GM19035 (cell line): ENCODE measurements around the gene SUDS3.

Experiments
- ATAC-seq: cut with Tn5 transposase; IDR thresholded peaks from one replicate; pipeline ENCODE4 v1.9.1; 2021; ENCODE audit not compliant: unreplicated experiment

SUDS3 gene

DNA sequence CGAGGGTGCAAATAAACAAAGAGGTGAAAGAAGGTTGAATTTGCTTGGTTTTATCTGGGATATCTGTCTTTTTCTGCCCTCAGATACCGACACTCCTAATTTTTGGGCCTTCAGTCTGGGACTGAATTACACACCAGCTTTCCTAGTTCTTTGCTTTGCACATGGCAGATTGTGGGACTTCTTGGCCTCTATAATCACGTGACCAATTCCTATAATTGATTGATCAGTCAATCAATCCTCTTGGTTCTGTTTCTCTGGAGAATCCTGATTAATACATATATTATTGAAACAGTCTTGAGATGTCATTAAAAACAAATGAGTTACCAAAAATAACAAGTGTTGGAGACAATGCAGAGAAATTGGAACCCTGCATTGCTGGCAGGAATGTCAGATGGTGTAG is 62.7 kb downstream of the SUDS3 start:
- ATAC-seq, result no peak

DNA sequence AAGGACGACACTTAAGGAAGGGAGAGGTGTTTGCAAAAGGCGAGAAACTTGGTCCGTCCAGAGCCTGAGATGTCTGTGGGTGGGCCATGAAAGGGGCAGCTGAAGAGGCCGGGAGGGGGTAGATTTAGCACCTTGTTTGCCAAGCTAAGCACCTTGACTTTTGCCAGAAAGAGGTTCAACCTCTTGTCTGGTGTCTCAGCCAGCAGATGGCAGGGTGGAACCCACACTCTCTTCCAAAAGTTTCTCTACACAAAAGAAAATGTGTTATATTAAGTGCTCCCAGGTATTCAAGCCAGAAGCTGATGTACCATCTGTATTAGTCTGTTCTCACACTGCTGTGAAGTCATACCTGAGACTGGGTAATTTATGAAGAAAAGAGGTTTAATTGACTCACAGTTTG is 69.9 kb downstream of the SUDS3 start:
- no peak for ATAC-seq

DNA sequence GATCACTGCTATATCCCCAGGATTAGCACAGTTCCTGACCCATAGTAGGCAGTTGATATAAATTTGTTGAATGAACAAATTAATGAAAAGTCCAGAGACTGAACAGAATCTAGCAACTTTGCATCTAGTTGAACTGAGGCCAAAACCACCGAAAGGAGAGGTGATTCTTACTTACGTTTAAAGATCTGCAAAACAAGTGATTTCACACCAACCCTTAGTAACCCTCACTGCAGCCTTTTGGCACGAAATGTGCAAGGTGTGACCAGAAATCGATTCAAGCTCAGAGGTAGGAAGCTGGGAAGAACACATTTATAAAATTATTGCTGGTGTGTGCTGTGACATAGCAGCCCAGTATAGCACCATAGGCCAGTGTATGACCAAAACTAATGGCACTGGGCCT is 70.8 kb downstream of the SUDS3 start:
- no peak for ATAC-seq

DNA sequence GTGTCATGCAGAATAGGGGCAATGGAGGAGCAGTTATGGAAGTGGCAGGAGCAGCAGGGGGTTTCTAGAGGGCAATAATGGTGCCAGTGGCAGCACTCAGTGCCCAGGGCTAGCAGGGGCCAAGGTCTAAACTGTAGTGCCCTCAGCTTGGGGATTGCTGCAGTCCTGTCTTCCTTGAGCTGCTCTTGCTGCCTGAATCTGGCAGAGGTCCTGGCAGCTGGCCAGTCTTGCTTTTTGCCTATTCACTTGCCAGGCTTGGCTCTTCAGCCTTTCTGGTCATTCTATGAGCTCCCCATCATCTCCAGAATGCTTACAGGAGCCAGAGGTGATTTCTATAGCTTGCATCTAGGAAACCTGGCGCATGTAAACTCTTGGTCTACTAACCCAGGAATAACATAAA is 72.0 kb downstream of the SUDS3 start:
- no peak for ATAC-seq

DNA sequence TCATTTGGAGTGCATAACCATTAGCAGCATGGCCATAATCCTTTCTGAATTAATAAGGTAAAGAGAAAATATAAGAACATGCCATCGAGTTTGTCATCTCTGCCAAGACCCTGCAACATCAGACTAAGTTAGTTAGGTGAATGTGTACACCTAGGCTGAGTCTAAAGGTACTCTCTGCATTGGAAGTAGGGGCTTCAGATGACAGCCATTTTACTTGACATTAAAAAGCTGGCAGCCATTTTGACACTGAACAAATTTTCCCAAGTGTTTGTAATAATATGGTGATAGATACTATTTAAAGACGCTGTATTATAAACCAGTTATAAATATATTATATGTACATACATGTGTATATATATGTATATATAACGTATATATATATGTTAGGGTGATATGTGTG is 79.0 kb downstream of the SUDS3 start:
- ATAC-seq, result no peak

DNA sequence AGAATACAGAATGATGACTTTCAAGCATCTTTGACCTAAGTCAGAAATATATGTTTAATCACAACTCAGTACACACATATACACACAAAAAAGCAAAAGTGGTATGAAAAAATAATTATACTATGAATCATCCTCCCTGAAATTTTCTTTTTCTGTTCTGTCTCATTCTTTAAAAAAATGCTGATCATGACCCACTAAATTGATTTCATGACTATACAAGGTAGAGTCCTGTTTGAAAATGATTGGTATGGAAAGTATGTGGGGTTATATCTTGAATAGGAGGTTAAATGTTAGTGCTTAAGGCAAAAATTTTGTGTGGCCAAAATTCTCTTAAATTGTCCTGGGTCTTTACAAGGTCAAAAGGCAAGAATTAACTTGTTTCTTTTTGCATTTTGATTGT is 80.4 kb downstream of the SUDS3 start:
- ATAC-seq, result no peak

DNA sequence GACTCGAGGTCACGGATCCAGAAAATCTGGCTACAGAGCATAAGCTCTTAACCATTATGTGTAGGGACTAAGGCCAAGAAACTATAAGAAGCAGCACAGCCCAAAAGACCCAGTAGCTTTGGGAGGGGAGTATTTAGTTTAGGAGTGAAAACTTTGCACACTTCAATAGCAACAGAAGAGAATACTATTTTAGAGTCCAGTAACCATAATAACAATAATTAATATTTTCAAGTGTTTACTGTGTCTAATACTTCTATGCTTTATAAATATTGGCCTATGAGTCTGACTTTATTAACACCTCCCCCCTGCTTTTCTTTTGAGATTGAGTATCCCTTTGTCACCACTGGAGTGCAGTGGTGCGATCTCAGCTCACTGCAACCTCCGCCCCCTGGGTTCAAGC is 82.8 kb downstream of the SUDS3 start:
- no peak for ATAC-seq

DNA sequence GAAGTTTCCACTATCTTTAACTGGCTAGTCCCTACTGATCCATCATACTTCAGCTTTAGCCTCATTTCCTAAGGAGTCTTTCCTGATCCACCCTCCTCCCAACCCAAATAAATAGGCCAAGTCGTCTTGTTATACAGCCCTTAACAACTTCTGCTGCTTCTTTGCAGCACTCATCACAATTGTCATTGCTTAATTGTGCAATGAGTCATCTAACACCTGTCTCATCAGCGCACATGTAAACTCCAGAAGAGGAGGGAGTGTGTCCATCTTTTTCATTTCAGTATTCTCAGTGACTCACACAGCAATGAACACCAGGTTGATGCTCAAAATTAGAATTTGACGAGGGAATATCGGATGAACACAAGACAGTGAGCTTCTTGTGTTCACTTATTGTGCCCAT is 87.3 kb downstream of the SUDS3 start:
- no peak for ATAC-seq

DNA sequence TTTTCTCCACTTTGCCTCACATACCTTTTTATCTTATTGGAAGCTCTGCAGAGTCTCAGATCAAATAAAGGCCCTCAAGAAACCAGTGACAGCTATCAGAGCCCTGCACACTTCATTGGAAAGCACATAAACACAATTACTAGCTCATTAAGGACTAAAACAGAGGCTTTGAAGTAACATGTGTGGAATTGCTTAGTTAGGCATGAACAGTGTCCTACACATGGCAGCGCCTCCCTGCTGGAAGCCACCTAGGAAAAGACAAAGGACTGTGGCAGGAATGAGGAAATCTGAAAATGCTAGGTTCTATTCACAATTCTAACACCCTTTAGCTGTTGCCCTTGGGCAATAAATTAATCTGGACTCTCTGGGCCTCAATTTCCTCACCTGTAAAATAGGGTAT is 89.4 kb downstream of the SUDS3 start:
- no peak for ATAC-seq
